Loucy (cell line): ENCODE results near the gene INPP5F.

Source experiments
- H2AFZ ChIP-seq: fragments of 200-600 bp; sonication (generic); 2 replicates; pipeline ENCODE4 v1.6.0; 2016; ENCODE audit warnings: antibody characterized with exemption, mild to moderate bottlenecking, low read length, moderate library complexity
- H3F3A ChIP-seq: fragments of 200-600 bp; 2 replicates; pipeline ENCODE4 v1.6.0; 2016; ENCODE audit warnings: antibody characterized with exemption, low read depth, mild to moderate bottlenecking
- H3K27me3 ChIP-seq: fragments of 200-600 bp; sonication (generic); 2 replicates; pipeline ENCODE4 v1.6.1; 2014; ENCODE audit warnings: low read length, mild to moderate bottlenecking; ENCODE audit not compliant: insufficient read depth, poor library complexity, severe bottlenecking
- H3K36me3 ChIP-seq: fragments of 200-600 bp; sonication (generic); 2 replicates; pipeline ENCODE4 v1.6.1; 2016; ENCODE audit warnings: low read length; ENCODE audit not compliant: insufficient read depth
- H3K4me1 ChIP-seq: fragments of 200-600 bp; sonication (generic); 2 replicates; pipeline ENCODE4 v1.5.1; 2014; ENCODE audit warnings: low read length, mild to moderate bottlenecking; ENCODE audit not compliant: insufficient read depth, poor library complexity, severe bottlenecking
- H3K4me2 ChIP-seq: fragments of 200-600 bp; sonication (generic); 2 replicates; pipeline ENCODE4 v1.6.0; 2014; ENCODE audit warnings: antibody characterized with exemption, low read length, low read depth, mild to moderate bottlenecking; ENCODE audit not compliant: poor library complexity, severe bottlenecking
- H3K4me3 ChIP-seq: fragments of 200-600 bp; sonication (generic); 2 replicates; pipeline ENCODE4 v1.5.1; 2014; ENCODE audit warnings: low read length, mild to moderate bottlenecking, mixed read lengths; ENCODE audit not compliant: poor library complexity, severe bottlenecking
- H3K79me2 ChIP-seq: fragments of 200-600 bp; sonication (generic); 2 replicates; pipeline ENCODE4 v1.6.1; 2014; ENCODE audit warnings: low read length; ENCODE audit not compliant: insufficient read depth
- H3K9ac ChIP-seq: fragments of 200-600 bp; sonication (generic); 2 replicates; pipeline ENCODE4 v1.6.0; 2014; ENCODE audit warnings: mild to moderate bottlenecking, low read depth, low read length, moderate library complexity; ENCODE audit not compliant: poor library complexity, severe bottlenecking
- H3K9me2 ChIP-seq: fragments of 200-600 bp; sonication (generic); replicated peaks from 2 replicates; pipeline ENCODE4 v1.6.1; 2016; ENCODE audit warnings: low read depth, low read length, mixed read lengths
- H3K9me3 ChIP-seq: fragments of 200-600 bp; sonication (generic); 2 replicates; pipeline ENCODE4 v1.6.1; 2014; ENCODE audit warnings: mild to moderate bottlenecking, antibody characterized with exemption, low read length, low read depth; ENCODE audit not compliant: insufficient read depth
- H4K20me1 ChIP-seq: fragments of 200-600 bp; sonication (generic); 2 replicates; pipeline ENCODE4 v1.6.0; 2014; ENCODE audit warnings: antibody characterized with exemption, low read length, mild to moderate bottlenecking; ENCODE audit not compliant: insufficient read depth, poor library complexity, severe bottlenecking
- CTCF ChIP-seq: fragments of 200-600 bp; sonication (generic); conservative IDR thresholded peaks from 2 replicates; pipeline ENCODE4 v1.5.1; 2014; ENCODE audit warnings: mild to moderate bottlenecking, antibody characterized with exemption, low read length
- EZH2phosphoT487 ChIP-seq: fragments of 200-600 bp; IDR thresholded peaks from 2 replicates; pipeline ENCODE4 v1.6.1; 2018; ENCODE audit warnings: antibody characterized with exemption, mild to moderate bottlenecking, moderate library complexity, borderline replicate concordance

Gene INPP5F

GRCh38 chr10:119827430-119827829 lies 101.6 kb downstream of the INPP5F start:
- no peaks in the 10 kb centered on the region for H3F3A ChIP-seq
- no peaks in the 10 kb centered on the region for H3K9me2 ChIP-seq
- no peaks in the 10 kb centered on the region for H4K20me1 ChIP-seq
- no peaks in the 10 kb centered on the region for H3K27me3 ChIP-seq
- no peak for TF ChIP-seq CTCF
- no peak overlapping the region for H3K4me2 ChIP-seq
- no peaks in the 10 kb centered on the region for H3K4me1 ChIP-seq
- H3K36me3 ChIP-seq, result peaks cover 68% of the 10 kb centered on the region
- H3K9me3 ChIP-seq, result no peaks in the 10 kb centered on the region
- no peaks in the 10 kb centered on the region for H3K79me2 ChIP-seq
- H3K4me3 ChIP-seq, result no peak overlapping the region
- no peak overlapping the region for H3K9ac ChIP-seq
- H2AFZ ChIP-seq, result no peak overlapping the region

- H3K79me2 ChIP-seq, result no peaks in the 10 kb centered on the region
- TF ChIP-seq CTCF (no peak), EZH2phosphoT487 (no peak)
- H3K4me3 ChIP-seq, result no peak overlapping the region
Observed at GRCh38 chr10:119829429-119829828, 103.6 kb downstream of the INPP5F start.

GRCh38 chr10:119830851-119831250 lies 105.0 kb downstream of the INPP5F start:
- H3K27me3 ChIP-seq, result no peaks in the 10 kb centered on the region
- H3K79me2 ChIP-seq, result no peaks in the 10 kb centered on the region
- H3K9ac ChIP-seq, result no peak overlapping the region
- no peak overlapping the region for H2AFZ ChIP-seq
- no peak overlapping the region for H3K4me2 ChIP-seq
- no peaks in the 10 kb centered on the region for H4K20me1 ChIP-seq
- TF ChIP-seq EZH2phosphoT487, result no peak
- no peak for TF ChIP-seq CTCF
- H3K4me1 ChIP-seq, result no peaks in the 10 kb centered on the region
- H3K9me3 ChIP-seq, result no peaks in the 10 kb centered on the region
- H3F3A ChIP-seq, result no peaks in the 10 kb centered on the region
- no peaks in the 10 kb centered on the region for H3K9me2 ChIP-seq
- H3K36me3 ChIP-seq, result peaks cover 87% of the 10 kb centered on the region
- no peak overlapping the region for H3K4me3 ChIP-seq

More at GRCh38 chr10:119829429-119829828, 103.6 kb downstream of the INPP5F start:
- no peak overlapping the region for H2AFZ ChIP-seq
- no peaks in the 10 kb centered on the region for H3F3A ChIP-seq
- H4K20me1 ChIP-seq, result no peaks in the 10 kb centered on the region
- H3K4me1 ChIP-seq, result no peaks in the 10 kb centered on the region
- no peaks in the 10 kb centered on the region for H3K27me3 ChIP-seq
- no peaks in the 10 kb centered on the region for H3K9me3 ChIP-seq
- H3K36me3 ChIP-seq, result peaks cover 73% of the 10 kb centered on the region
- no peak overlapping the region for H3K9ac ChIP-seq
- no peak overlapping the region for H3K4me2 ChIP-seq
- H3K9me2 ChIP-seq, result no peaks in the 10 kb centered on the region
